GM19239 (cell line): Measurements from ENCODE around the gene CCND1.
"Not testable (repeated sequence)": the region's sequence is repeated elsewhere in the genome, so short reads cannot be mapped to it uniquely, and the experiment has no call there.

Experiments used
- DNase-seq: peaks from one replicate; pipeline ENCODE4 v3.0.0; 2011; ENCODE audit warnings: low spot score; ENCODE audit not compliant: insufficient read length
- FAIRE-seq: peaks from 2 replicates; lab custom pipeline; 2011; peaks lifted over from hg19 to GRCh38; lab: Jason Lieb, UNC

The CCND1 gene

DNA sequence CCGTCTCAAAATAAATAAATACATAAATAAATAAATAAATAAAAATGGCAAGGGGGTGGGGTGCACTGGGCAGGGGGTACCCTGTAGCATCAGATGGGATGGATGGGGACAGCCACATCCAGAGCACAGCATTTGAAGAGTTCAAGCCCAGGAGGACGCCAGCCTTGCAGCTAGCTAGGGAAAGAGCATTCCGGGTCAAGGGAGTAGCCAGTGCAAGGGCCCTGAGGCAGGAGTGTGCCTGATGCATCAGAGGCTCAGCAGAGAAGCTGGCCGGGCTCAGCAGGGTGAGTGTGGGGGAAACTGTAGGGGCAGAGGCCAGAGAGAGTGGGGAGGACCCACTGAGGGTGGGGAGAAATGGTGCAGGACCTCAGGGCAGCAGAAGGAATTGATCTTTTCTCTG is 23.7 kb upstream of the CCND1 start:
- FAIRE-seq = no peak
- no peak for DNase-seq

DNA sequence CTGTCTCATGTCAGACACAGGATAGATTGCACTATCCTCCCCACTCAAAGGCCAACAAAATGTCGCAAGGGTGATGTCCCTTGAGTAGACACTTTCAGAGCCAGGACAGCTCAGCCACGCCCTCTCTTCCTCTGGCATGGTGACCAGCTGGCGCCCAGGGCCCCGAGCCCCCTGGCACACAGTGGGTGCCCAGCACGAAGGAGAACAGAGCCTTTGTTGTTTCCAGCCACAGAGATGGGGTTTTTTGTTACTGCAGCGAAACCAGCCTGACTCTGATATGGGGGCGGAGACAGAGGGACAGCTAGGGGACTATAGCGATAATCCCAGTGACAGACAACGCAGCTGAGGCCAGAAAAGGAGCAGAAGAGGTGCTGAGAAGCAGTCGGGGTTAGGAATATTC is 23.3 kb upstream of the CCND1 start:
- no peak for FAIRE-seq
- DNase-seq = no peak

DNA sequence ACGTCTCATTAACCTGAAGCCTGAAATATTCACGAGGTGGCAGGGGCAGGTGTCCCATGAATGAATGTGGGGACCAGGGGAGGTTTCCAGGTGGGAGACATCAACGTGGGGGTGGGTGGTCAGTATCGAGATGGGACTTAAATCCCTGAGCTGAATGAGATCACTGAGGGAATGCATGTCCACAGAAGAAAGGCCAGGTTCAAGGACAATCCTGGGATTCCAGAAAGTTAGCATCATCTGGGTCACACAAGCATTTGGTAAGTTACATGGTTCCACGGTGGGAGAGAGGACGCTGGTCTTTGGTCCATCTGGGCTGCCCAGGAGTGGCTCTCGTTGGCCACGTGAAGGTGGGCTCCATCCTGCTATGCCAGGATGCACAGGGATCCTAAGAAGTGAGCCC is 22.7 kb upstream of the CCND1 start:
- FAIRE-seq = no peak
- no peak for DNase-seq

DNA sequence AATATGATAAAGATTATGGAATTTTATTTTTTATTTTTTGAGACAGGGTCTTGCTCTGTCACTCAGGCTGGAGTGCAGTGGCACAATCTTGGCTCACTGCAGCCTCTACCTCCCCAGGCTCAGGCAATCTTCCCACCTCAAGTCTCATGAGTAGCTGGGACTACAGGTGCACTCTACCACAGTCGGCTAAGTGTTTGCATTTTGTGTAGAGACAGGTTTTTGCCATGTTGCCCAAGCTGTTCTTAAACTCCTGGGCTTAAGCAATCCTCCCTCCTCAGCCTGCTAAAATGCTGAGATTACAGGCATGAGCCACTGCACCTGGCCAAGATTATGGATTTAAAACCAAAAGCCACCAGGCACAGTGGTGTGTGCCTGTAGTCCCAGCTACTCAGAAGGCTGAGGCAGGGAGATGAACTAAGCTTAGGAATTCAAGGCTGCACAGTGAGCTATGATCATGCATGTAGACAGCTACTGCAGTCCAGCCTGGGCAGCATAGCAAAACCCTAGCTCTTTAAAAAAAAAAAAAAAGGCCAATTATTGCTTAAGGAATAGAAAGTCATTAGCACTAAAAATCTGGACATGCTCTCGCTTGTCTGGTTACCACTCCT is 20.2 kb upstream of the CCND1 start:
- DNase-seq (no peak), FAIRE-seq (no peak)

DNA sequence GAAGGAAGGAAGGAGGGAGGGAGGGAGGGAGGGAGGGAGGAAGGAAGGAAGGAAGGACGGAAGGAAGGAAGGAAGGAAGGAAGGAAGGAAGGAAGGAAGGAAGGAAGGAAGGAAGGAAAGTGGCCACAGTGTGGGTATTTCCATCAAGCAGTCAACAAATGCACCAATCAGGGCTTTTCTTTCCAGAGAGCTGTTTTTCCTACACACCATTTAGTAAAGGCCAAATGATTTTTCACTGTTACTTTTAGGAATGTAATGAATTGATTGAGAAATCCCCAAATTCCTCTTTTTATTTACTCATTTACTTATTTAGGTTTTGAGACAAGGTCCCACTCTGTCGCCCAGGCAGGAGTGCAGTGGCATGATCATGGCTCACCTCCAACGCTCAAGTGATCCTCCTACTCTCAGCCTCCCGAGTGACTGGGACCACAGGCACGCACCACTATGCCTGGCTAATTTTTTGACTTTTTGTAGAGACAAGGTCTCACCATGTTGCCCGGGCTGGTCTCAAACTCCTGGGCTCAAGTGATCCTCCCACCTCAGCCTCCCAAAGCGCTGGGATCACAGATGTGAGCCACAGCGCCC is 18.8 kb upstream of the CCND1 start:
- not testable (repeated sequence) for FAIRE-seq, DNase-seq

DNA sequence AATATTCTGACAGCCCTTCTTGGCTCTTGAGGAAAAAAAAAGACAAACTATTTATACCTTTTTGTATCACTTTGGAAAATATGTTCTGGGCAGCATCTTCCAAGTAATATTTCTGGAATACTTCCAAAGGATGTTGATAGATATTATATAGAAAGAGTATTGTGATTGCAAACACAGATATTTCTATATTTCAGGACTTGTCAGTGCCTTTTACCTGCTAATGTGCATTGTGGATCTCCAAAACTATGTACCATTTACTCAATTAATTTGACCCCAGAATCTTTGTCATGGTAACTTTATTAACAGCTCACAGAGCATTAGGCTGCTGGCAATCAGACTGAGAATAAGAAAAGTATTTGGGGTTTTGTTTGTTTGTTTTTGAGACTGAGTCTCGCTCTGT is 16.7 kb upstream of the CCND1 start:
- no peak for FAIRE-seq
- DNase-seq = no peak

DNA sequence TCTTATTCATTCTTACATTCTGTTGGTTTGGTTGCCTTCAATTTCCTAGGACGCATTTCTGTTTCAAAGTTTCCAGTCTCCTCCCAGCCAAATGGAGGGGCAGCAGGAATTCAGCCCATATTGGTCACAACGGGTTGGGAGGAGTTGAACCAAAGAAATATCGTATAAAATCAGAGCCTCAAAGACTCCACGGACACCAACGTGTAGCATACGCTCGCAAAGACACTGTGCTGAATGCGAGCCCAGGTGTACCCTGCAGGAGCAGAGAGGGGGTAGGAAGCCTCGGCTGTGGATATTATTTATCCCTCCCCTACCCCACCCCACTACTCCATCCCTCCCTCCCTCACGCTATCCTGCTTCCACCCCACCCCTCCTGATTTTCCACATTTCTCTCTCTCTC is 15.5 kb upstream of the CCND1 start:
- FAIRE-seq (no peak), DNase-seq (no peak)

DNA sequence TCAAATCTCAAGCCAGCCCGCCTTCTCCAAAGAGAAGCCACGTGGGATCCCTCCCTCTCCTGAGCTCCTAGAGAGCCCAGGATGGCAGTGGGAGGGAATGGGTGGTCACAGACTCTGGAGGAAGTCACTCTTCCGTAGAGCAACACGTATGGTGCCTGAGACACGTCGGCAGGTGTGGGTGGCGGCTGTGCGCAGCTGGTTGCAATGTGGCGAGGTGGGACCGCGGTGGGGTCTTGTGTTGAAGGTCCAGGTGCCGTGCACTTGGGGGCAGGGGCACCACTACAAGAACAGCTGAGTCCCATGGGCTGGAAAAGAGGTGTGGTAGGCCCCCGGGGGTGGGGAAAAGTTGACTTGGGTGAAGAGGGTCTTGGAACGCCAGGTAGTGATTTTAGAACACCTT is 13.4 kb upstream of the CCND1 start:
- DNase-seq (no peak), FAIRE-seq (no peak)

DNA sequence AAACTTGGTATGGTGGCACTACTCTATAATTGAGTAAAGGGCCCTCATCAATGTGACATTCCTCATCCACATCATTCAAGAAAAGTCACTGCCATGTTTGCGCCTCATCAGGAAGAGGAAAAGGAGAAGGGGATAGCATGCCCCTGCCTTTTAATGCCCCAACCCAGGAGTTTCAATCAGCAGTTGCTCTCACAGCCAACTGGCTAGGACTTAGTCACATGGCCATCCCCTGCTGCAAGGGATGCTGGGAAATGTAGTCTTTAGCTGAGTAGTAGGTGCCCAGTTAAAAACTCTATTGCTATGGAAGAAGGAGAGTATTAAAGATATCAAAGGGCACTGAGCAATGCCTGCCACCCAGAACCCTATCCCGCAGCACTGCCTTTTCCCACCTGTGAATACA is 10.9 kb upstream of the CCND1 start:
- FAIRE-seq (no peak), DNase-seq (no peak)

DNA sequence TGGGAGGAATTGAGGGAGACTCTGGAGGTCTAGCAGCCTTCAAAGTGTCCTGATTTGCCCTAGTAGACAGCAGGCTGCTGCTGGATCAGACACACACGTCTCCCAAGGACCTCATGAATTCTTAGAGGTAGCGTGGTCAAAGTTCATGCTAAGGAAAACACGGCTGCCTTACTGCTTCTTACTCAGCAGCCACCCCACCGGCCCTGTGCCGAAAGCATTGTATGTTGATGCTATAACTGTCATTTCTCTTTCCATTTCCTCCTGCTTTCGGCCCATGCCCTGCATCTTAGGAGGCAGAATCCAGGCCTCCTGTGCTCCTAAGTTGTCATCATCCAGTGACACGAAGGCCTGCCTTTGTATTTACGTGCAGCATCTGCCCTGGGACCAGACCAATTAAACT is 10.5 kb upstream of the CCND1 start:
- FAIRE-seq (no peak), DNase-seq (no peak)

DNA sequence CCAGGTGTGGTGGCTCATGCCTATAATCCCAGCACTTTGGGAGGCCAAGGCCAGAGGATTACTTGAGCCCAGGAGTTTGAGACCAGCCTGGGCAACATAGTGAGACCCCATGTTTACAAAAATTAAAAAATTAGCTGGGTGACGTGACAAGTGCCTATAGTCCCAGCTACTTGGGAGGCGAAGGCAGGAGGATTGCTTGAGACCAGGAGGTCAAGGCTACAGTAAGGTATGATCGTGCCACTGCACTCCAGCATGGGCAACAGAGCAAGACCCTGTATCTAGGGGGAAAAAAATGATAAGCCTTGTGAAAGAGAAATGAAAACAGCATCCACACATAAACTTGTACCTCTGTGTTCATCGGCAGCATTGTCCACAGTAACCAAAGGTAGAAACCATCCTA is 8.1 kb upstream of the CCND1 start:
- FAIRE-seq (no peak), DNase-seq (no peak)

DNA sequence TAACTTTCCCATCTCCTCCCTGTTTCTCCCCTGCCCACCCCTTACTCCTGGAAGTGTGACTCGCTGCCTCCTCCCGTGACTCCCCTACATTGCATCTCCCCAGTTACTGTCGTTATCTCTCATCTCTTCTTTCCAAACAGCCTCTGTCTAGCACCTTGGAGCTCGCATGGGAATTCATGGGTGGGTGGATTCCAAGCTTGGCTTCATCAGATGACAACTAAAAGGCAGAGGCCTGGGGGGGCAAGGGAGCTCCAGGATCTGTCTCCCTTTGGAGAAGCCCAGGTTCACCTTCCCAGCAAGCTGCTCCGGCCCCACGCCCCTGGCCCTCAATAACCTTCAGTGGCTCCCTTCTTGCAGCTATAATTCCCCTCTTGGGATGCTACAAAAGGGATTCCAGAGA is 6.9 kb upstream of the CCND1 start:
- DNase-seq (no peak), FAIRE-seq (no peak)

DNA sequence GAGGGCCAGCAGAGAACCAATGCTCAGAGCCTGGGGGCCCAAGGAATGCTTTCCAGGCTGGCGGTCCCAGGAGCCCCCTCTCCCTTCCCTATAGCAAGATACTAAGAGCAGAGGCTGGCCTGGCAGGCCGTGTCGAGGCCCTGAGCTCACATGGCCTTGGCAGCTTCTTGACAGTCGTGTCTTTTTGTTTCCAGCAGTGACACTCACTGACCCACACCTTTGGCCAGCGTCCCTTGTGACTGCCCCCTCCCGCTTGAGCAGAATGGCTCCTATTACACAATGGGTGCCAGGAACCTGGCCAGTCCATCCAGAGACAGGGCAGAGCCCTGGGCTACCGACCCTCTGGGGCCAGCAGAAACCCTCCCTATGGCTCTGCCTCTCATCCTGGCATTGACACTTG is 6.4 kb upstream of the CCND1 start:
- FAIRE-seq = no peak
- no peak for DNase-seq

DNA sequence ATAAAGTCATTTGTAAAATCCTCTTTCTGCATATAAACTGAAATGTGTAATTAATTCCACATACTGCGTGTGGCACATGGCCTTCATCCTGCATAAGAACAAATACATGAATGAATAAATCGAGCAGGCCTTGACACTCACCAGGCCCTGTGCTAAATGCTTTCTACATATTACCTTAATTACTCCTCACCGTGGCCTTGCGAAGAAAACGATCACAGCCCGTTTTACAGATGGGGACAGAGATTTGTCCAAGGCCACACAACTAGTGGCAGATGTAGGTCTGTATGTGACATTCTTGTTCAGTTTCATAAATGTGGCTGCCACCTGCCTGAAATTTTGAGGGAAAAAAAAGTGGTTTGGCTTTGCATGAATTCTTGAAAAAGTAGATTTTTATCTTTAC is 5.8 kb upstream of the CCND1 start:
- no peak for FAIRE-seq
- no peak for DNase-seq

DNA sequence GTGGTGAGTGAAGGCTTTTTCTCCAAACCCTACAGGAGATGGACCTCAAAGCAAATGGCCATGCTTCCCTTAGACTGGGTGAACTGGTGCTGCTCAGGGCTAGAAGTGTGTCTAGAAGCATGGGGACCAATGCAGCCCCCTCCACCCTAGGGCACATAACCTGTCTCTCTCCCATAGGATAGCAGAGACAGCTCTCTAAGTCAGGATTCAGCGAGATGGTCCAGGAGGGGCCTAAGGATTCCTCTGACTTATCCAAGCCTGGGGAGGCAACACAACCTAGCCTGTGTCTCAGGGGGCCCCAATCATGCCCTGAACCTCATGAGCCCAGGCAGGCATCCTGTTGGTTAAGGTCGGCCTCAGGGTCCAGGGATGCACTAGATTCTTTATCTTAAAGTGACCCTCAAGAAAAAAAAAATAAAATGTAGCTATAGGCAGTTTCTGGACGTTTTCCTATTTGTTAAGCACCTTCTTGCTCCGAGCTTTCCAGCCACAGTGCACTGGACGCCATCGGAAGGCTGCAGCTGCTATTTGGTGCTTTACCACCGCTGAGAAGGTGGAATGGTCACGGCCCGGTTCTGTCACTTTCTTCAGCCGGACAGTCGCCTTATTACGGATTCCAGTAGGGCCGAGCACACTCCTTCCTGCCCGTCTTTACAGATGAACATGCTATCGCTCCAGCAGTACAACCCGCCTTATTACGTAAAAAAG is 5.0 kb upstream of the CCND1 start:
- FAIRE-seq (no peak), DNase-seq (no peak)

DNA sequence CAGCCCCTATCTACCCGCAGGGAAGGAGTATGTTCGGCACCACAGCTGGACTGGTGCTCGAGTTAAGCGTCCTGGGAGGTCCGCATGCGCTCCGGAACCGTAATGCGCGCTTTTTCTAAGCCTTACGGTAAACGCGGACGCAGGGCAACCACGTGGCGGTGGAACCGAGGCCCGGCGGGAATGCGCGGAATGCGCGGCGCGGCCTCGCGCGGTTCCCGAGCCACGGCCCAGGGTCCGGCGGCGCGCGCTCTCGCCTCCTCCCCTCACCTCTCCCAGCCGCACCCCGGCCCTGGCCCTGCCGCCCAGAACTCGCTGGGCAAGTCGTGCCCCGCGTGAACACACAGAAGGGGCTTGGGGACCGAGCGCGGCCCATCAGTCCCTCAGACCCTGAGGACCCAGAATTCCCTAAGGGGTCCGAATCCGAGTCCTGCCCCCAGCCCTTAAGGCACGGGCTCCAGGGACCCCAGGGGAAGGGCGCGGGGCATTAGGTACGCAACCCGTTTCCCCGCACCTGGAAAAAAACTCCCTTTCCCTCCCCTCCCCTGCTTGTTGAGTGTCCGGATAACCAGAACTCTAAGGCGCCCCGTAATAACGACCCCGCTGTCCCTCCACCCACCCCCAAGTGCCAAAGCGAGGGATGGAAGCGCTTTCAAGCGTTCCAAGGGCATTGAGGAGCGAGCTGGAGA is 4.3 kb upstream of the CCND1 start:
- FAIRE-seq = no peak
- DNase-seq = no peak

DNA sequence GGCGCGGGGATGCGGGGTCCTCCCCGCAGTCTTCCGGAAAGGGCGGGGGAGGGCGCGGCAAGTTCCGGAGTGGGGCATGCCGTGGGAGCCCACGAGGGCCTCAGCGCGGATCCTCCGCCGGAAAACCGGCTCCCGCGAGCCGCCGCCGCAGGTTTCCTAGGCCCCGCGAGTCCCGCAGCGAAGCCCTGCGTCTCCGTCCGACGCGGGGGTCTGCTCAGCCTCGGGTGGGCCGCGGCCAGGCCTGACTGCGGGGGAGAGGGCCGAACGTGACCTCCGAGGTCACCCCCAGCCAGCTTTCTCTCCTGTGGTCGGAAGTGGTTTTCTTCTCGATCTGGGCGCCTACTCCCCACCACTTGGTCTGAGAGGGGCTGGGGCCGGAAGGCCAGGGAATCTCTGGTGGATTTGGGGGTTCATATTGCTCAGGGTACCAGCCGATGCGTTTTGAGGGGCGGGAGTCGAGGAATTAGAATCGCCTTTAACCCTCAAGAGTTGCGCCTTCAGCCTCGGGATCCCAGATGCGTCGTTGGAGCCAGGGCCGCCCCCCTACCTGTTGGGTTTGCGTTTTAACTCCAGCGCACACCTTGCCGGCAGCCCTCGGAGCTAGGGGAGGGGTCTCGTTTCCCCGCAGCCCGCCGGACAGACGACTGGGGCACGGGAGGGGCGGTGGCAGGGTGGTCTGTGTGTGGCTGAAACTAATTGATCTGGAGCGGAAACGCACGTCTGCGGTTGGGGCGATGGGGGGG is 3.6 kb upstream of the CCND1 start:
- DNase-seq = no peak
- FAIRE-seq = no peak

DNA sequence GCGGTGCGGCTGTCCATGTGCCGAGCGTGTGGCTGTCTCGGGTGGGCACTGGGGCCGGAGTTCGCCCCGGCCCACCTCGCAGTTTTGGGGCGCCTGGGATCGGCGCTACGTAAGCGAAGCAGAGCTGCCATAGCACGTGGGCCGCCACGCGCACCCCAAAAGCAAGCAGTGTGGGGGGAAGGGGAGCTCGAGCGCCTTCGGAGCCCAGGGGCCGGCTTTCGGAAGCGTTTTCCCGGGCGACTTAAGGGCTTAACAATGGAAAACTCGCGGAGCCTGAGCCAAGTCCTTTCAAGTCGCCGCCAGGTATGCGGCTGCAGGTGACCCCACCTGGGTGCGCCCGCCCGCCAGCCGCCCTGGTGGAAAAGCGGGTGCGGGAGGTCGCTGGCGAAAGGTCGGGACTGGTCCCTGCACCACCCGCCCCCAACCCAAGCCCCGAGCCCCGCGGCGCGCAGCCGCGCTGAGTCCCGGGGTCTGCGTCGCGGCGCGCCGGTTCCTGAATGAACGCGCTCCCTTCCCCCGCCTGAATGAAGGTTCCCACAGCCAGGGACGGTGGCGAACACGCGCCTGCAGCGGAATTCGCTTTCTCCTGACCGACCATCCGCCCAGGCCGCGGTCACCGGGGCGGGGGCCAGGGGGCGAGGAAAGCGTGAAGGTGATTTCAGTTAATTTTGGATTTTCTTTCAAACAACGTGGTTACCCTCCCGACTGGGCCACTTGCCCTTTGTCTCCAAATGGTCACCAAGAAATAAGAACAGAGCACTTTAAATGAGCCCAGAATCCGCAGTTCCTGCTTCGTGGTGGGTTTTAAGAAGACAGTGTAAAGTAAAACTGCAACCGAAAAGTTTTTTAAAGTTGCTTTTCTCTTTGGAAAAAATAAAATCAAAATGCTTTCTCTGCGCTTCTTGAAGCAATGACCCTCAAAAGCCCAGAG is 2.8 kb upstream of the CCND1 start:
- DNase-seq (no peak), FAIRE-seq (no peak)

DNA sequence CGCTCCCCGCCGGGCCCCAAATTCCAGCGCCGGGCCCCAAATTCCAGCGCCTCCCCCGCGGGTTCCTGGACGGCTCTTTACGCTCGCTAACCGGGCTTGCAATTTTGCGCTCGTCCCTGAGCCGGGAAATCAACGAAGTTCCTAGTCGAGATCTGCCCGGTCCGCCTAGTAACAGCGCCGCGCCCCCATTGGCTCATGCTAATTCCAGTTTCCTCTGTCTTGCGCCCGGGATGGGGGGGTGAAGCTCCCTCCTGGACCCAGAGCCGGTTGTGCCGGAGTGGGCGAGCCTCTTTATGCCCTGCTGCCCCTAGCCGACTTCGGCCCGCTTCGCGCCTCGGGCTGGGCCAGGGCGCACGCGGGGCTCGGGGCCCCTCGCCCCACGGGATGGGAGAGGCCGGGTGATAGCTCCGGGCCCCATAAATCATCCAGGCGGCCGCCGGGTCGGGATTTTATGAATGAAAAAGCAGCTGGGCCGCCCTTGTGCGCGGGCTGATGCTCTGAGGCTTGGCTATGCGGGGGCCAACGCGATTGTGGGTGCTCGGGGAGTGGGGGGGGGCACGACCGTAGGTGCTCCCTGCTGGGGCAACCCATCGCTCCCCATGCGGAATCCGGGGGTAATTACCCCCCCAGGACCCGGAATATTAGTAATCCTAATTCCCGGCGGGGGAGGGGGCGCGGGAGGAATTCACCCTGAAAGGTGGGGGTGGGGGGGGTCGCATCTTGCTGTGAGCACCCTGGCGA is 1.8 kb upstream of the CCND1 start:
- FAIRE-seq (peak; percentile 31), DNase-seq (peak; percentile 62)
